Stimulated activated CD4-positive, alpha-beta T cell treated with anti-CD3 and anti-CD28 coated beads, TNF-alpha, amount 100 ng/mL, for 24 hours (primary cell): ENCODE data around the gene SPHK1.
A peak's percentile ranks its signal among the peaks of the same experiment; 100 is the strongest.
"Not testable (repeated sequence)": the region's sequence is repeated elsewhere in the genome, so short reads cannot be mapped to it uniquely, and the experiment has no call there.

Experiments used
- DNase-seq, 3 experiments: peaks; one replicate each; pipeline ENCODE4 v3.0.0-alpha.2; 2020; ENCODE audit warnings: low read depth in 3 of 3

The SPHK1 gene, protein sequence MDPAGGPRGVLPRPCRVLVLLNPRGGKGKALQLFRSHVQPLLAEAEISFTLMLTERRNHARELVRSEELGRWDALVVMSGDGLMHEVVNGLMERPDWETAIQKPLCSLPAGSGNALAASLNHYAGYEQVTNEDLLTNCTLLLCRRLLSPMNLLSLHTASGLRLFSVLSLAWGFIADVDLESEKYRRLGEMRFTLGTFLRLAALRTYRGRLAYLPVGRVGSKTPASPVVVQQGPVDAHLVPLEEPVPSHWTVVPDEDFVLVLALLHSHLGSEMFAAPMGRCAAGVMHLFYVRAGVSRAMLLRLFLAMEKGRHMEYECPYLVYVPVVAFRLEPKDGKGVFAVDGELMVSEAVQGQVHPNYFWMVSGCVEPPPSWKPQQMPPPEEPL

GRCh38 chr17:76384222-76384986 is at the start of gene SPHK1:
Gene SPHK1, plus strand, starts transcription at chr17:76384609. Its CDS starts 1,036 bp downstream, at chr17:76385645.
- peak; percentile 15 to 71 (median 40) for DNase-seq

DNA sequence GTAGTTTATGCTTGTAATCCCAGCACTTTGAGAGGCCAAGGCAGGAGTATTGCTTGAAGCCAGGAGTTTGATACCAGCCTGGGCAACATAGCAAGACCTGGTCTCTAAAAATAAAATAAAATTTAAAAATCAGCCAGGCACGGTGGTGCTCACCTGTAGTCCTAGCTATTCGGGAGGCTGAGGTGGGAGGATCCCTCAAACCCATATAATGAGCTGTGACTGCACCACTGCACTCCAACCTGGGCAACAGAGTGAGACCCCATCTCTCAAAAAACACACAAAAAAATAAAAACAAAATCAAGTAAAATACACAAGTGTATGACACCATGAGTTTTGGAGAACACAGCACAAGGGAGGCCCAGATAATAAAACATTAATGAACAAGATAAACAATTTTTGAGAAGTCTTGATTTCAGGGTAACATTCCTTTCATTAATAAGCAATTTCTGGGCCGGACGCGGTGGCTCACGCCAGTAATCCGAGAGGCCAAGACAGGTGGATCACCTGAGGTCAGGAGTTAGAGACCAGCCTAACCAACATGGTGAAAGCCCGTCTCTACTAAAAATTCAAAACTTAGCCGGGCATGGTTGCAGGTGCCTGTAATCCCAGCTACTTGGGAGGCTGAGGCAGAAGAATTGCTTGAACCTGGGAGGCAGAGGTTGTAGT is 48.6 kb upstream of the SPHK1 start:
- no peak for DNase-seq

GRCh38 chr17:76336756-76337412 is 47.5 kb upstream of the SPHK1 start:
- no peak for DNase-seq

DNA sequence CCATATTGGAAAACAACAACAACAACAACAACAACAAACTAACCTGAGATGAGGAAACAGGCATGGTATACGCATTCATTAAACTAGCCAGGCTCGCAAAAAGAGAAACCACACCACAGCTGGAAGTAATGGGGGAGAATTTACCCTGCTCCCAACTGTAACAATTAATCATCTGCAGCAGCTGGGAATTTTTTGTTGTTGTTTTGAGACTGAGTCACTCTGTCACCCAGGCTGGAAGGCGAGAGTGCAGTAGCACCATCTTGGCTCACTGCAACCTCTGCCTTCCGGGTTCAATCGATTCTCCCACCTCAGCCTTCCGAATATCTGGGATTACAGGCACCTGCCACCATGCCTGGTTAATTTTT is 47.0 kb upstream of the SPHK1 start:
- no peak for DNase-seq

DNA sequence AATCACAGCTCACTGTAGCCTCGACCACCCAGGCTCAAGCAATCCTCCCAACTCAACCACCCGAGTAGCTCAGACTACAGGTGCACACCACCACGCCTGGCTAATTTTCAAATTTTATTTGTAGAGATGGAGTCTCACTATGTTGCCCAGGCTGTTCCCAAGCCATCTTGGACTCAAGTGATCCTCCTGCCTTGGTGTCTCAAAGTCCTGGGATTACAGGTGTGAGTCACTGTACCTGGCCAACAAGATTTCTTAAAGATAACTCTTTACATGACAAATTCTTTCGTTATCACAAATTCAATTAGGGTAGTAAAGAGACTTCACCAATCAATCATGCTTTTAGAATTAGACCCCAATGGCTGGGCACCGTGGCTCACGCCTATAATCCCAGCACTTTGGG is 43.1 kb upstream of the SPHK1 start:
- no peak for DNase-seq

DNA sequence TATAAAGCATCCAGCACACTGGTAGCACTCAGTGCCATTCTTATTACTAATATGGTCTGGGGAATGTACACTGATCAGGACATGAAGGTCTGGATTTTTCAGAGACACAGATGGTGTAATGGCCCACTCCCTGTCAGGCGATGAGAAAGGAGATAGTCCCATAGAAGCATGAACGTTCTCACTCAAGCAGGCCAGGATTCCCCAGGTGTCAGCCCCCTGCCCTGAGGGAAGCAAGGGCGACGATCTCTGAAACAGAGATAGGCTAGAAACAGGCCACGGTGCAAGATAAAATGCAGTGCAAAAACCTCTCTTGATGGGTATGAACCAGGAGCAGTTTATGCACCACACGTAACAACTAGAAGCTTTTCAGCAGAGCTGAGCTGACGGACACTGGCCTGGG is 41.3 kb upstream of the SPHK1 start:
- DNase-seq = no peak

DNA sequence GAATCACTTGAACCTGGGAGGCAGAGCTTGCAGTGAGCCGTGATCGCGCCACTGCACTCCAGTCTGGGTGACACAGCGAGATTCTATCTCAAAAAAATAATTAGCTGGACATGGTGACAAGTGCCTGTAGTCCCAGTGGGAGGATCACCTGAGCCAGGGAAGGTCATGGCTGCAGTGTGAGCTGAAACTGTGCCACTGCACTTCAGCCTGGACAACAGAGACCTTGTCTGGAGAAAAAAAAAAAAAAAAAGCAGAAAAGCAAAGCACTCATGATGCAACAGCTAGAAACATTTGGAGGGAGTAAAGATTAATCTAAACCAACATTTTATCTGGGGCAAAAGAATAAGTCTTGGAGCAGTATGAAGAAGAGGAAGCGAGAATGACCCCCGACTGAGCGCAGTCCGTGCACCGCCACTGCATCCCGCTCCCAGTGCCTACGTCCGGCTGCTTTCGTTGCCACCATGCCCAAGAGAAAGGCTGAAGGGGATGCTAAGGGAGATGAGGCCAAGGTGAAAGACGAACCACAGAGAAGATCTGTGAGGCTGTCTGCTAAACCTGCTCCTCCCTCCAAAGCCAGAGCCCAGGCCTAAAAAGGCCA is 38.9 kb upstream of the SPHK1 start:
- DNase-seq = no peak

DNA sequence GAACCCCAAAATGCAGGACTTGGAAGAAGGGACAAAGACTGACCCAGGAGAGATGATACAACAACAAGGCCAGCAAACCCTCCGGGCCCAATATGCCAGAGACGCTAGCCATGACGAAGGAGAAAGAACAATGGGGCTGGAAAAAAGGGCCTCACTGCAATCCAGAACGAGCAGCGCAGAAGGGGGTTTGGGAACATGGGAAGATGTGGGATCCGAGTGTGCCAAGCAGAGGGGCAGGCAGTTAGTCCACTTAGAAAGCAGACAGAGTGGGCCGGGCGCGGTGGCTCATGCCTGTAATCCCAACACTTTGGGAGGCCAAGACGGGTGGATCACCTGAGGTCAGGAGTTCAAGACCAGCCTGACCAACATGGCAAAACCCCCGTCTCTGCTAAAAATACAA is 37.5 kb upstream of the SPHK1 start:
- not testable (repeated sequence) for DNase-seq

DNA sequence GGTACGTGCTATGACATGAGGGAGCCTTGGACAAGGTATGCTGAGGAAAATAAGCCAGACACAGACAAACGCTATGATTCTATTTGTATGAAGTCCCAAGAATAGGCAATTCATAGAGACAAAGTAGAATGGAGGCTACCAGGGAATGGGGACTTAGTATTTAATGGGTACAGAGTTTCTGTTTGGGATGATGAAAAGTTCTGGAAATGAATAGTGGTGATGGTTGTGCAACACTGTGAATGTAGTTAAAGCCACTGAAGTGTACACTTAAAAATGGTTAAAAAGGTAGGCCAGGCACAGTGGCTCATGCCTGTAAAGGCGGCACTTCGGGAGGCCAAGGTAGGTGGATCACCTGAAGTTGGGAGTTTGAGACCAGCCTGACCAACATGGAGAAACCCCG is 33.9 kb upstream of the SPHK1 start:
- no peak for DNase-seq

DNA sequence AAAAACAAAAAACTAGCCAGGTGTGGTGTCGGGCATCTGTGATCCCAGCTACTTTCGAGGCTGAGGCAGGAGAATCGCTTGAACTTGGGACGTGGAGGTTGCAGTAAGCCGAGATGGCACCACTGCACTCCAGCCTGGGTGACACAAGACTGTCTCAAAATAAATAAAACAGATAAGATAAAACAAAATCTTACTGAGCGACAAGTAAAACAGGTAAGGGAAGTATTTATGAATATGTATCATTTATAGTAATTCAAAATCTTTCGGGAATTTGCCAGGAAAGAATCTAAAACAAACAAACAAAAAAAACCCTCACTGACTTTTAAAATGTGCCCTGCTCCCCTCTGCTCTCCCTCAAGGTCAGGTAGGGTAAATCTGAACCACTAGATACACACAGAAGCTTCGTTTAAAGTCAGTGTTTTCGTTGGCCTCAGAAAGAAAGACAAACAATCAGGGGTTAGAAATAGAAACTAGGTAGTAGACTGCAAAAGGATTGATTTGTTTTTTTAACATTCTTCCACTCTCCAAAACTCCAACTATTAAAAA is 32.8 kb upstream of the SPHK1 start:
- no peak for DNase-seq

GRCh38 chr17:76353004-76353598 is 31.3 kb upstream of the SPHK1 start:
- peak in 1 of 3 experiments; percentile 17 for DNase-seq

DNA sequence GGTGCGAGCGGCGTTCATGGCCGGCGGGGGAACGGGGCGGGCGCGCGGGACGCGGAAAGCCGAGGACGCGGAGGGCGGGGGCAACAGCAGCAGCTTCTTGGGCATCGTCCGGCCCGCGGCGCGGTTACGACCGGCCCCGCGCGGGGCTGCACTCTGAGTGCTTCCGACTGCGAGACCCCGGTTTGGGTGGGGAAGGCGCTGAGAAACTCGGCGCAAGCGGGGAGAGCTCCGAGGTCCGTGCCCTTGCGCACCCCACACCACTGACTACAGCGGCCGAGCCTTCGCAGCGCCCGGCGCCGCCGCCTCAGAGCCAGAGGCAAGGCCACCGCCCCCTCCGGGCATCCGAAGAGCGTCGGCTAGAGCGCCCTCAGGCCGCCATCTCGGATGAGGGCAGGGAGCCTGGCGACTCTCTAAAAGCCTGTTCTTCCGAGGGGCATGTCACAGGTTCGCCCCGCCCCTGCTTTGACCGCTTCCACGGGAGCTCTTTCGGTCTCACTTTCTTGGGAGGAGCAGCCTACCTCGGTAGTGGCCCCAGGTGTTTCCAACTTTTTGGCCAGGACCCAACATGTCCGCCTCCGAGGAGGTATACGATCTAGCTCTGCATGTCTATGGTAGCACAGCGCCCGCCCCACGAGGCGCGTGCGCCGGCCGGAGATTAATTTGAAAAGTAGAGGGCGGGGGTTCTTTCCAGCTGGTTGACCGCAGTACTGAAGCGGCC is 30.7 kb upstream of the SPHK1 start, which contains the start of gene PRPSAP1:
PRPSAP1 (minus strand) TSS at position 318 of the 718 bp plus-strand sequence; CDS start at position 105, 213 bp downstream.
- DNase-seq = peak; percentile 59 to 80 (median 66)

- no peak for DNase-seq
Observed at GRCh38 chr17:76354317-76354729, 30.1 kb upstream of the SPHK1 start.

DNA sequence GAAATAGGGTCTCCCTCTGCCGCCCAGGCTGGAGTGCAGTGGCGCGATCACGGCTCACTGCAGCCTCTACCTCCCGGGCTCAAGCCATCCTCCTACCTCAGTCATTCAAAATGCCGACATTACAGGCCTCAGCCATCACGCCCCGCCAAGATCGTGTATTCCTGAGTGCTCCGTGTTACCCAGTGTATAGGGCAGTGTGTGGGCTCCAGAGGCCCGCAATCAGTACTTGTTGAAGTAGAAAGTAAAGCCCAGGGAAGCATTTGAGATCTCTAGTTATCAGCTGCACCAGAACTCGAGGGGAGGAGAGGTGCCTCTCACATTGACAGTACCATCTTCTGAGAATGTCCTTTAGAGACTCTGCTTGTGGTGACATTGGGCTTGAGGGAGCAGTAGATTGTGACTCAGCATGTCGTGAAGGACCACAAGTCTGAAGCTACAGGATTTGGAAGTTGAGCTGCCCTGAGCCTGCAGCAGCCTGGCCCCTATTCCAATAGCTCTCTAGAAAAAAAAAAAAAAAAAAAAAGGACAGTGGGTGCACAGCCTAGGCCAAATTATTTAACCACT is 29.6 kb upstream of the SPHK1 start:
- DNase-seq = no peak

- DNase-seq = no peak
Observed at GRCh38 chr17:76356803-76357456, 27.5 kb upstream of the SPHK1 start.

GRCh38 chr17:76357597-76358158 is 26.7 kb upstream of the SPHK1 start:
- DNase-seq = no peak

GRCh38 chr17:76359375-76359774 is 25.0 kb upstream of the SPHK1 start:
- no peak for DNase-seq

- DNase-seq = not testable (repeated sequence)
Observed at GRCh38 chr17:76359776-76360175, 24.6 kb upstream of the SPHK1 start.

- DNase-seq = no peak
Observed at GRCh38 chr17:76360461-76360860, 23.9 kb upstream of the SPHK1 start.
